SW480 (cell line): Measurements from ENCODE around the gene TRIM16.
"Not testable (repeated sequence)": the region's sequence is repeated elsewhere in the genome, so short reads cannot be mapped to it uniquely, and the experiment has no call there.

ENCODE experiments used
- DNase-seq: peaks from one replicate; pipeline ENCODE4 v3.0.0-alpha.2; 2016; ENCODE audit warnings: low spot score

Gene TRIM16

GRCh38 chr17:15658296-15658695 lies 25.8 kb downstream of the TRIM16 start:
- DNase-seq: peak; percentile 39

GRCh38 chr17:15657868-15658267 lies 26.2 kb downstream of the TRIM16 start:
- DNase-seq: peak; percentile 77

- peak; percentile 56 for DNase-seq
Measured at GRCh38 chr17:15654886-15655561, 29.1 kb downstream of the TRIM16 start.

GRCh38 chr17:15654401-15654800 lies 29.7 kb downstream of the TRIM16 start:
- DNase-seq: not testable (repeated sequence)

- DNase-seq: no peak
Measured at GRCh38 chr17:15652960-15653359, 31.2 kb downstream of the TRIM16 start.

- DNase-seq: peak; percentile 99
Measured at GRCh38 chr17:15651583-15652110, 32.5 kb downstream of the TRIM16 start.

GRCh38 chr17:15650741-15651582 lies 33.1 kb downstream of the TRIM16 start:
- peak; percentile 70 for DNase-seq

- peak; percentile 95 for DNase-seq
Measured at GRCh38 chr17:15649861-15650421, 34.2 kb downstream of the TRIM16 start.

GRCh38 chr17:15648386-15648785 lies 35.7 kb downstream of the TRIM16 start:
- DNase-seq: peak; percentile 17

- DNase-seq: not testable (repeated sequence)
Measured at GRCh38 chr17:15645942-15646312, 38.2 kb downstream of the TRIM16 start.

GRCh38 chr17:15645099-15645941 lies 38.8 kb downstream of the TRIM16 start:
- DNase-seq: not testable (repeated sequence)

GRCh38 chr17:15642505-15643251 lies 41.4 kb downstream of the TRIM16 start:
- not testable (repeated sequence) for DNase-seq

GRCh38 chr17:15642014-15642413 lies 42.1 kb downstream of the TRIM16 start:
- not testable (repeated sequence) for DNase-seq

GRCh38 chr17:15630930-15631453 lies 53.1 kb downstream of the TRIM16 start:
- DNase-seq: not testable (repeated sequence)

- DNase-seq: not testable (repeated sequence)
Measured at GRCh38 chr17:15629991-15630390, 54.1 kb downstream of the TRIM16 start.

- not testable (repeated sequence) for DNase-seq
Measured at GRCh38 chr17:15623661-15624209, 60.4 kb downstream of the TRIM16 start.

- DNase-seq: not testable (repeated sequence)
Measured at GRCh38 chr17:15623255-15623654, 60.9 kb downstream of the TRIM16 start.

GRCh38 chr17:15622124-15622523 lies 62.0 kb downstream of the TRIM16 start:
- DNase-seq: not testable (repeated sequence)

GRCh38 chr17:15619331-15620058 lies 64.6 kb downstream of the TRIM16 start, which contains the start of gene FBXW10B:
Gene FBXW10B, minus strand, starts transcription at chr17:15619704. Its CDS starts 192 bp downstream, at chr17:15619512.
- not testable (repeated sequence) for DNase-seq
